SK-N-SH (cell line): ENCODE results near the gene ABCC10. TPM values are rescaled to one million over a fixed set of nuclear protein-coding genes. Genes with fewer than 3 reads are reported as not detected.

Experiments
- CTCF ChIA-PET: fragments of 300-600, 350-600 bp; formaldehyde crosslinking; extraction: SDS; loops from one replicate; lab custom pipeline; 2021; lab: Yijun Ruan, JAX
- POLR2A ChIA-PET: fragments of 350-600 bp; sonication (Branson Sonifier 250); formaldehyde crosslinking; extraction: SDS; loops from one replicate; lab custom pipeline; 2020; ENCODE audit warnings: antibody characterized with exemption, inconsistent platforms; lab: Yijun Ruan, JAX
- DNase-seq: peaks from one replicate; pipeline ENCODE4 v3.0.0; 2012
- H2AFZ ChIP-seq: fragments of 200-600 bp; sonication (generic); 2 replicates; pipeline ENCODE4 v1.8.1; 2016; ENCODE audit warnings: antibody characterized with exemption, mild to moderate bottlenecking, low read depth
- H3F3A ChIP-seq: fragments of 200-600 bp; sonication (generic); replicated peaks from 2 replicates; pipeline ENCODE3; 2016; ENCODE audit warnings: antibody characterized with exemption, mild to moderate bottlenecking; ENCODE audit not compliant: insufficient read depth
- H3K27ac ChIP-seq, 2 experiments: fragments of 200-500 bp in 1 of 2; fragments of 200-600 bp in 1 of 2; sonication (Bioruptor generic) in 1 of 2; sonication (generic), shearing (Covaris generic) in 1 of 2; 2 replicates each; pipeline versions ENCODE4 v1.5.1 to v1.6.1; 2014 to 2016; ENCODE audit warnings: low read depth in 2 of 2, inconsistent platforms in 1 of 2, low read length in 1 of 2, mild to moderate bottlenecking in 1 of 2, mixed read lengths in 1 of 2
- H3K27me3 ChIP-seq: fragments of 200-600 bp; sonication (generic), shearing (Covaris generic); 2 replicates; pipeline ENCODE4 v1.6.1; 2016; ENCODE audit warnings: mixed run types; ENCODE audit not compliant: insufficient read depth
- H3K36me3 ChIP-seq, 2 experiments: fragments of 200-500 bp in 1 of 2; fragments of 200-600 bp in 1 of 2; sonication (Bioruptor generic) in 1 of 2; sonication (generic) in 1 of 2; replicated peaks in 1 of 2; 2 replicates each; pipeline versions ENCODE3 to v1.5.1; 2014 to 2016; ENCODE audit warnings: low read length in 1 of 2, mild to moderate bottlenecking in 1 of 2; ENCODE audit not compliant: insufficient read depth in 2 of 2, control insufficient read depth in 1 of 2
- H3K4me1 ChIP-seq, 2 experiments: fragments of 200-500 bp in 1 of 2; fragments of 200-600 bp in 1 of 2; sonication (Bioruptor generic) in 1 of 2; sonication (generic), shearing (Covaris generic) in 1 of 2; 2 replicates each; pipeline versions ENCODE4 v1.5.1 to v1.6.1; 2014 to 2016; ENCODE audit warnings: low read depth in 1 of 2, low read length in 1 of 2, mixed run types in 1 of 2; ENCODE audit not compliant: insufficient read depth in 2 of 2, control insufficient read depth in 1 of 2
- H3K4me2 ChIP-seq: fragments of 200-600 bp; sonication (generic), shearing (Covaris generic); 2 replicates; pipeline ENCODE4 v1.6.1; 2017; ENCODE audit warnings: mixed run types
- H3K4me3 ChIP-seq, 2 experiments: fragments of 200-500 bp in 1 of 2; fragments of 200-600 bp in 1 of 2; sonication (Bioruptor generic) in 1 of 2; sonication (generic), shearing (Covaris generic) in 1 of 2; 2 replicates each; pipeline versions ENCODE4 v1.5.1 to v1.8.1; 2014 to 2016; ENCODE audit warnings: low read depth in 2 of 2, inconsistent platforms in 1 of 2, low read length in 1 of 2, mild to moderate bottlenecking in 1 of 2, mixed read lengths in 1 of 2, moderate library complexity in 1 of 2
- H3K79me2 ChIP-seq: fragments of 200-600 bp; sonication (generic); 2 replicates; pipeline ENCODE4 v1.8.1; 2017; ENCODE audit warnings: mild to moderate bottlenecking; ENCODE audit not compliant: insufficient read depth
- H3K9ac ChIP-seq: fragments of 200-600 bp; sonication (generic); 2 replicates; pipeline ENCODE4 v1.6.1; 2017; ENCODE audit warnings: mixed run types
- H3K9me2 ChIP-seq: fragments of 200-600 bp; sonication (generic); 2 replicates; pipeline ENCODE4 v1.6.1; 2017; ENCODE audit warnings: mixed run types
- H3K9me3 ChIP-seq: fragments of 200-600 bp; sonication (generic); 2 replicates; pipeline ENCODE4 v1.6.1; 2017; ENCODE audit warnings: mixed run types, mild to moderate bottlenecking, moderate library complexity
- H4K20me1 ChIP-seq: fragments of 200-600 bp; sonication (generic); 2 replicates; pipeline ENCODE4 v1.6.1; 2017; ENCODE audit warnings: mild to moderate bottlenecking, mixed run types; ENCODE audit not compliant: insufficient read depth
- CHD2 ChIP-seq: fragments of 150-350 bp; IDR thresholded peaks from 2 replicates; pipeline ENCODE4 v1.6.1; 2018; ENCODE audit warnings: low read length; ENCODE audit not compliant: partially characterized antibody
- CTCF ChIP-seq: fragments of 200-600 bp; sonication (generic); IDR thresholded peaks from 2 replicates; pipeline ENCODE4 v1.6.1; 2017; ENCODE audit warnings: antibody characterized with exemption, mild to moderate bottlenecking, moderate library complexity
- EP300 ChIP-seq, 2 experiments: IDR thresholded peaks; 2 replicates each; pipeline versions ENCODE4 v1.4.0 to v1.6.1; 2012; ENCODE audit warnings: borderline replicate concordance in 1 of 2, low read depth in 1 of 2, low read length in 1 of 2
- FOXJ3 ChIP-seq: sonication (generic); formaldehyde crosslinking; IDR thresholded peaks from 2 replicates; pipeline ENCODE4 v1.5.1; 2020; ENCODE audit warnings: mild to moderate bottlenecking, missing genetic modification reagents
- IRF3 ChIP-seq: fragments of 150-350 bp; IDR thresholded peaks from 2 replicates; pipeline ENCODE4 v1.6.1; 2016; ENCODE audit warnings: mild to moderate bottlenecking, low read depth, low read length
- NRF1 ChIP-seq: IDR thresholded peaks from 2 replicates; pipeline ENCODE4 v1.6.1; 2012; ENCODE audit warnings: low read depth, mild to moderate bottlenecking, low read length
- PBX3 ChIP-seq: IDR thresholded peaks from 2 replicates; pipeline ENCODE4; 2012
- POLR2AphosphoS5 ChIP-seq: IDR thresholded peaks from 2 replicates; pipeline ENCODE4 v1.6.1; 2012; ENCODE audit warnings: low read depth, low read length
- RAD21 ChIP-seq: IDR thresholded peaks from 2 replicates; pipeline ENCODE4 v1.6.1; 2012; ENCODE audit warnings: mild to moderate bottlenecking, low read length
- REST ChIP-seq: IDR thresholded peaks from 2 replicates; pipeline ENCODE4 v1.6.1; 2012; ENCODE audit warnings: mild to moderate bottlenecking, low read depth, low read length, moderate library complexity
- TCF12 ChIP-seq: IDR thresholded peaks from 2 replicates; pipeline ENCODE4 v1.4.0; 2012
- TEAD4 ChIP-seq: IDR thresholded peaks from 2 replicates; pipeline ENCODE4 v1.4.0; 2012; ENCODE audit warnings: mild to moderate bottlenecking, borderline replicate concordance; ENCODE audit not compliant: insufficient read depth
- USF1 ChIP-seq: IDR thresholded peaks from 2 replicates; pipeline ENCODE4 v1.4.0; 2012; ENCODE audit warnings: low read depth, borderline replicate concordance
- USF2 ChIP-seq: fragments of 150-350 bp; IDR thresholded peaks from 2 replicates; pipeline ENCODE4 v1.6.1; 2017; ENCODE audit warnings: antibody characterized with exemption, low read length, low read depth, borderline replicate concordance
- YY1 ChIP-seq: IDR thresholded peaks from 2 replicates; pipeline ENCODE4 v1.4.0; 2012; ENCODE audit warnings: low read depth, mild to moderate bottlenecking
- ZBTB33 ChIP-seq: IDR thresholded peaks from 2 replicates; pipeline ENCODE4 v1.4.0; 2012; ENCODE audit warnings: low read depth, borderline replicate concordance
- WGBS: methylation state at CpG from one replicate; pipeline ENCODE4 v1.1.6; 2017; ENCODE audit warnings: low lambda C conversion rate; 5-methylcytosine and 5-hydroxymethylcytosine counted together
- polyA plus RNA-seq, 3 experiments: library from polyadenylated mRNA; depleted of rRNA; stranded (reverse); fragments of >200 nt; gene quantifications; 2 replicates each; pipeline ENCODE4 v1.2.3, GENCODE V29; 2012

Gene ABCC10
- polyA plus RNA-seq, 1 of the 3 experiments (the other 2 are of a cell fraction) = 28.3 TPM

- Histone ChIP-seq H3K27ac (no peak overlapping the region), H3K27me3 (no peaks in the 10 kb centered on the region), H3K9me3 (no peaks in the 10 kb centered on the region), H4K20me1 (no peaks in the 10 kb centered on the region), H3K36me3 (no peaks in the 10 kb centered on the region), H2AFZ (no peak overlapping the region), H3K9me2 (no peaks in the 10 kb centered on the region), H3F3A (no peaks in the 10 kb centered on the region), H3K4me3 (no peak overlapping the region), H3K4me2 (no peak overlapping the region), H3K9ac (no peak overlapping the region), H3K4me1 (no peaks in the 10 kb centered on the region), H3K79me2 (no peaks in the 10 kb centered on the region)
- ChIA-PET CTCF (interaction anchor here (1.5 kb wide), 1 partner anchor 13 kb away, joined by 6 read pairs; no protein-coding TSS in a partner anchor), POLR2A (no interaction called here)
- DNase-seq = no peak
- 62% methylated on average over 13 of the region's 13 CpGs for WGBS
- TF ChIP-seq CHD2 = no peak
- TF ChIP-seq POLR2AphosphoS5 = no peak
- no peak for TF ChIP-seq TCF12
- TF ChIP-seq NRF1 = no peak
- no peak for TF ChIP-seq PBX3
- TF ChIP-seq YY1 = no peak
- no peak for TF ChIP-seq USF1
- TF ChIP-seq REST = no peak
- TF ChIP-seq IRF3 = no peak
- TF ChIP-seq ZBTB33 = no peak
- TF ChIP-seq FOXJ3 (CRISPR knock-in tag) = no peak
- TF ChIP-seq CTCF = no peak
- no peak for TF ChIP-seq USF2
- TF ChIP-seq TEAD4 = no peak
- no peak for TF ChIP-seq RAD21
- no peak for TF ChIP-seq EP300 (IDR thresholded peaks at IDR 0.05; ENCODE audit: borderline replicate concordance in 1 of 2, low read depth in 1 of 2, low read length in 1 of 2)
Measured at GRCh38 chr6:43468748-43469681, 41.7 kb downstream of the ABCC10 start.
